Choroid plexus epithelial cell (primary cell): ENCODE results near the gene UGT1A4.

Source experiments
- DNase-seq: peaks from one replicate; pipeline ENCODE4 v3.0.0-alpha.2; 2010; ENCODE audit warnings: low read depth
- H3K4me3 ChIP-seq: 2 replicates; pipeline ENCODE4 v1.5.1; 2011; ENCODE audit warnings: low read depth, mild to moderate bottlenecking, control low read depth, low read length, moderate library complexity
- CTCF ChIP-seq: conservative IDR thresholded peaks from 2 replicates; pipeline ENCODE4 v1.5.1; 2011; ENCODE audit warnings: low read depth, mild to moderate bottlenecking, control low read depth, inconsistent platforms, low read length, moderate library complexity

Gene UGT1A4

GRCh38 chr2:233821709-233822100, 103.2 kb downstream of the UGT1A4 start:
- H3K4me3 ChIP-seq: no peak overlapping the region
- DNase-seq: no peak
- TF ChIP-seq CTCF: no peak

GRCh38 chr2:233822101-233822771, 103.7 kb downstream of the UGT1A4 start:
- H3K4me3 ChIP-seq: no peak overlapping the region
- DNase-seq: no peak
- TF ChIP-seq CTCF: no peak
